Left lung (tissue), 10 donors: ENCODE measurements around the gene DDHD1. TPM values are rescaled to one million over a fixed set of nuclear protein-coding genes. Genes with fewer than 3 reads are reported as not detected.

Experiments used
- ATAC-seq: fragments of 200-7000 bp; cut with Tn5 transposase; one replicate; pipeline ENCODE4 v1.9.1; 2020; ENCODE audit warnings: moderate library complexity
- DNase-seq, 4 donors: peaks; one replicate each; pipeline ENCODE4 v3.0.0-alpha.2; 2013 to 2020
- H3K27ac ChIP-seq, 2 donors: fragments of 200-600 bp; sonication (generic) in 1 of 2; one replicate each; pipeline versions ENCODE4 v1.5.0 to v1.8.0; 2020 to 2021
- H3K27me3 ChIP-seq, 2 donors: fragments of 200-600 bp; sonication (generic) in 1 of 2; one replicate each; pipeline versions ENCODE4 v1.5.0 to v1.8.0; 2020 to 2021
- H3K36me3 ChIP-seq, 2 donors: fragments of 200-600 bp; sonication (generic) in 1 of 2; one replicate each; pipeline versions ENCODE4 v1.5.0 to v1.8.0; 2020 to 2021
- H3K4me1 ChIP-seq, 2 donors: fragments of 200-600 bp; one replicate each; pipeline ENCODE4 v1.8.0; 2021
- H3K4me3 ChIP-seq, 2 donors: fragments of 200-600 bp; sonication (generic) in 1 of 2; one replicate each; pipeline versions ENCODE4 v1.5.0 to v1.8.0; 2020 to 2021; ENCODE audit warnings: mild to moderate bottlenecking in 1 of 2
- H3K9me3 ChIP-seq, 2 donors: fragments of 200-600 bp; sonication (generic) in 1 of 2; one replicate each; pipeline versions ENCODE4 v1.5.0 to v1.8.0; 2020 to 2021
- CTCF ChIP-seq, 2 donors: fragments of 200-600 bp; sonication (generic) in 1 of 2; IDR thresholded peaks; one replicate each; pipeline versions ENCODE4 v1.5.0 to v1.8.0; 2021; ENCODE audit warnings: antibody characterized with exemption in 2 of 2
- intact Hi-C, 2 donors: fragments of 100-400 bp; cut with DNase I; formaldehyde crosslinking; loops; one replicate each; pipeline versions ENCODE4 v1.11.2 to v1.14.2; 2022
- polyA plus RNA-seq, 6 donors: library from polyadenylated mRNA; unstranded; fragments of 120-200 nt; gene quantifications; one replicate each; pipeline ENCODE4 v1.2.1, GENCODE V29; 2013; ENCODE audit not compliant: insufficient read length in 6 of 6
- total RNA-seq, 2 donors: library from RNA; stranded (reverse); fragmentation: NEBNext Ultra II Directional; extraction: Animal tissue kit (Norgen Biotek cat#: 25700); gene quantifications; one replicate each; pipeline ENCODE4 v1.2.1, GENCODE V29; 2021
- donor health status: DM: no; HTN: yes; CAD: no.
- donor health status: DM: no; HTN: no; CAD: no.

Gene DDHD1
- total and polyA plus RNA-seq, 8 donors, result 13.2 to 22.7 (median 21.1) TPM

- no peaks in the 10 kb centered on the region for H3K9me3 ChIP-seq
- H3K27me3 ChIP-seq, result no peaks in the 10 kb centered on the region
- TF ChIP-seq CTCF (IDR thresholded peaks at IDR 0.05), result no peak
- DNase-seq, result no peak
- no peaks in the 10 kb centered on the region for H3K36me3 ChIP-seq
- H3K4me1 ChIP-seq, result no peaks in the 10 kb centered on the region
- no peak overlapping the region for H3K4me3 ChIP-seq
- ATAC-seq, result no peak
- intact Hi-C loops, result no loop called here
- H3K27ac ChIP-seq, result no peak overlapping the region
These were observed 150.5 kb downstream of the DDHD1 start for GRCh38 chr14:53002576-53002975.

DNA sequence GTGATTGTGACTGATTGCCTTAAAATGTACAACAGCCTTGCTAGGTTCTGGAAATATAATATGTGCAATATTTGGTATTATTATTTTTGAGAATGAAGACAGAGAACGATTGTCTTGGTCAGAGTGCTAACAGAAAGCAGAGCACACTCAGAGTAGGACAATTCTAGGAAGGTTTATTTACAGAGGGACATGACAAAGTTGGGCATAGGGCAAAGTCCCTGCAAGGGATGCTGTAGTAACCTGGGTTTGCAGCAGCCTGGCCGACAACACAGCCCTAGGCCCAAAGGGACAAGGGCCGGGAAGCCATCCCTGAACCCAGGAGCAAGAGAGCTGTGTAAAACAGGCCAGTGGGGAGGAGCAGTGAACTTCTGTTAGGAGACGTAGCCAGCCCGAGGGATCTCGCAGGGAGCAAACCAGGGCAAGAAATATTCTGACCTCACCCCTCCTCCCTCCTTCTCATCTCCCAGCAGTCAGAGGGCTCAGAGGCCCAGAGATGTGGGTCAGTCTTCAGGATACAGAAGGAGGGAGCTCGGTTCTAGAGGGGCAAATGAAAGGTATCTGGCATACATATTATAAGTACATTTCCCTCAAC lies 151.2 kb downstream of the DDHD1 start:
- intact Hi-C loops, result no loop called here
- no peak overlapping the region for H3K27ac ChIP-seq
- no peak for ATAC-seq

GRCh38 chr14:52998376-52999015 lies 154.6 kb downstream of the DDHD1 start:
- Histone ChIP-seq H3K4me3 (no peak overlapping the region), H3K9me3 (no peaks in the 10 kb centered on the region), H3K27ac (peak overlapping the region in 1 of 2 donors; percentile 3), H3K27me3 (no peaks in the 10 kb centered on the region), H3K4me1 (no peaks in the 10 kb centered on the region), H3K36me3 (no peaks in the 10 kb centered on the region)
- peak; percentile 47 for ATAC-seq
- DNase-seq, result peak in 2 of 4 donors; percentile 78 to 80
- intact Hi-C loops, result no loop called here
- TF ChIP-seq CTCF (IDR thresholded peaks at IDR 0.05), result no peak

More for the DNA sequence above, 151.2 kb downstream of the DDHD1 start:
- H3K27me3 ChIP-seq, result no peaks in the 10 kb centered on the region
- H3K4me3 ChIP-seq, result no peak overlapping the region
- H3K36me3 ChIP-seq, result no peaks in the 10 kb centered on the region
- TF ChIP-seq CTCF (IDR thresholded peaks at IDR 0.05), result no peak
- no peak for DNase-seq
- no peaks in the 10 kb centered on the region for H3K9me3 ChIP-seq
- no peaks in the 10 kb centered on the region for H3K4me1 ChIP-seq

- no peak for ATAC-seq
- intact Hi-C loops, result no loop called here
- DNase-seq, result no peak
- Histone ChIP-seq H3K27me3 (no peaks in the 10 kb centered on the region), H3K36me3 (no peaks in the 10 kb centered on the region), H3K4me3 (no peak overlapping the region), H3K27ac (no peak overlapping the region), H3K4me1 (no peaks in the 10 kb centered on the region), H3K9me3 (no peaks in the 10 kb centered on the region)
- no peak for TF ChIP-seq CTCF (IDR thresholded peaks at IDR 0.05)
These were observed 156.6 kb downstream of the DDHD1 start for GRCh38 chr14:52996493-52996892.

DNA sequence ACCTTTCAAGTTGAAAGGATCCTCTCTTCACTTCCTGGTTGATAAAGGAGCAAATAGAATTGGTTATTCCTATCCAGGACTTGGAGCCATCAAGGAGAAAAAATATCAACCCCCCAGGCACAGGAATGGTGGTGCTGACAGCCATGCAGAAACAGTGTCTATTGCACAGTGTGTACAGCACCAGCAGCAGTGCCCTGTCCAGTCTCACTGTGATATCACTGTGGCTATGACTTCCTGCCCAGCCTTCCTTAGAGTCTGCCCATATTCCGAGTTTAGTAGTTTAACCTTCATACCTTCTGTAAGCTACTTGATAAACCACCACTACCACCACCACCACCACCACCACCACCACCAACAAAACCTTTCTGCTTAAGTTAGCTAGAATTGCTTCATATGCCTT lies 157.1 kb downstream of the DDHD1 start:
- no peaks in the 10 kb centered on the region for H3K36me3 ChIP-seq
- no peaks in the 10 kb centered on the region for H3K27me3 ChIP-seq
- no peak for DNase-seq
- H3K4me3 ChIP-seq, result no peak overlapping the region
- H3K4me1 ChIP-seq, result no peaks in the 10 kb centered on the region
- H3K27ac ChIP-seq, result no peak overlapping the region
- no peak for ATAC-seq
- H3K9me3 ChIP-seq, result no peaks in the 10 kb centered on the region
- no peak for TF ChIP-seq CTCF (IDR thresholded peaks at IDR 0.05)
- intact Hi-C loops, result no loop called here
